Trophoblast cell (in vitro differentiated cells and primary cell): ENCODE measurements around the gene DAO.

Experiments used
- DNase-seq, 2 donors: peaks; one replicate each; pipeline ENCODE4 v3.0.0-alpha.2; 2016
- H2AFZ ChIP-seq: 2 replicates; pipeline ENCODE4 v1.6.1; 2013; ENCODE audit warnings: low read length, moderate library complexity, mild to moderate bottlenecking; ENCODE audit not compliant: insufficient read depth, poor library complexity
- H2AK5ac ChIP-seq: 2 replicates; pipeline ENCODE4 v1.6.1; 2013; ENCODE audit warnings: mild to moderate bottlenecking, low read length
- H2BK120ac ChIP-seq: 2 replicates; pipeline ENCODE4 v1.6.1; 2013; ENCODE audit warnings: low read length, mild to moderate bottlenecking, moderate library complexity; ENCODE audit not compliant: insufficient read depth, poor library complexity
- H2BK12ac ChIP-seq: 2 replicates; pipeline ENCODE4 v1.6.1; 2013; ENCODE audit warnings: mild to moderate bottlenecking, low read length, moderate library complexity
- H2BK5ac ChIP-seq: 2 replicates; pipeline ENCODE4 v1.6.1; 2013; ENCODE audit warnings: low read length, low read depth, moderate library complexity, mild to moderate bottlenecking; ENCODE audit not compliant: poor library complexity
- H3K14ac ChIP-seq: 2 replicates; pipeline ENCODE4 v1.6.1; 2013; ENCODE audit warnings: mild to moderate bottlenecking, low read length
- H3K18ac ChIP-seq: 2 replicates; pipeline ENCODE4 v1.6.1; 2013; ENCODE audit warnings: mild to moderate bottlenecking, low read length
- H3K23ac ChIP-seq: 2 replicates; pipeline ENCODE4 v1.6.1; 2013; ENCODE audit warnings: low read length
- H3K27ac ChIP-seq: 2 replicates; pipeline ENCODE4 v1.5.1; 2013; ENCODE audit warnings: low read depth, mild to moderate bottlenecking, inconsistent platforms, low read length, moderate library complexity
- H3K27me3 ChIP-seq: 2 replicates; pipeline ENCODE4 v1.6.1; 2013; ENCODE audit warnings: inconsistent platforms, mild to moderate bottlenecking, low read length, moderate library complexity; ENCODE audit not compliant: insufficient read depth
- H3K36me3 ChIP-seq, 2 experiments: 1 replicate in 1 of 2; 2 replicates in 1 of 2; pipeline ENCODE4 v1.6.1; 2013; ENCODE audit warnings: low read length in 2 of 2, mild to moderate bottlenecking in 2 of 2, moderate library complexity in 1 of 2; ENCODE audit not compliant: insufficient read depth in 2 of 2, control insufficient read depth in 1 of 2
- H3K4ac ChIP-seq: 2 replicates; pipeline ENCODE4 v1.6.1; 2013; ENCODE audit warnings: low read depth, mild to moderate bottlenecking, low read length, moderate library complexity
- H3K4me1 ChIP-seq, 2 experiments: 1 replicate in 1 of 2; 2 replicates in 1 of 2; pipeline ENCODE4 v1.6.1; 2013; ENCODE audit warnings: low read length in 2 of 2, mild to moderate bottlenecking in 2 of 2, moderate library complexity in 1 of 2; ENCODE audit not compliant: insufficient read depth in 2 of 2, control insufficient read depth in 1 of 2
- H3K4me2 ChIP-seq: 2 replicates; pipeline ENCODE4 v1.6.1; 2013; ENCODE audit warnings: inconsistent platforms, mild to moderate bottlenecking, low read length, moderate library complexity
- H3K4me3 ChIP-seq: 2 replicates; pipeline ENCODE4 v1.5.1; 2013; ENCODE audit warnings: mild to moderate bottlenecking, low read depth, low read length, inconsistent platforms
- H3K79me1 ChIP-seq: one replicate; pipeline ENCODE4 v1.6.1; 2013; ENCODE audit warnings: low read length
- H3K79me2 ChIP-seq: 2 replicates; pipeline ENCODE4 v1.6.1; 2013; ENCODE audit warnings: low read length, mild to moderate bottlenecking; ENCODE audit not compliant: control insufficient read depth, insufficient read depth, poor library complexity
- H3K9ac ChIP-seq: 2 replicates; pipeline ENCODE4 v1.6.1; 2013; ENCODE audit warnings: mild to moderate bottlenecking, low read length
- H3K9me3 ChIP-seq: 2 replicates; pipeline ENCODE4 v1.6.1; 2013; ENCODE audit warnings: low read depth, mild to moderate bottlenecking, control low read depth, inconsistent platforms, low read length; ENCODE audit not compliant: insufficient read depth
- H4K12ac ChIP-seq: 2 replicates; pipeline ENCODE4 v1.6.1; 2013; ENCODE audit warnings: low read depth, mild to moderate bottlenecking, low read length, moderate library complexity
- H4K8ac ChIP-seq: 2 replicates; pipeline ENCODE4 v1.6.1; 2013; ENCODE audit warnings: low read depth, mild to moderate bottlenecking, low read length, moderate library complexity
- H4K91ac ChIP-seq: one replicate; pipeline ENCODE4 v1.6.1; 2013; ENCODE audit warnings: low read depth, mild to moderate bottlenecking, low read length, moderate library complexity
- WGBS: extraction: QIAGEN DNeasy Blood & Tissue Kit; methylation state at CpG from one replicate; pipeline ENCODE4 v1.1.7; 2013; ENCODE audit warnings: missing lambda C conversion rate; ENCODE audit not compliant: insufficient read length, insufficient coverage; ENCODE audit errors: extremely low coverage; 5-methylcytosine and 5-hydroxymethylcytosine counted together

The DAO gene

GRCh38 chr12:108845696-108846095 is 34.2 kb upstream of the DAO start:
- H3K23ac ChIP-seq: no peak overlapping the region
- no peak overlapping the region for H2AK5ac ChIP-seq
- H4K8ac ChIP-seq: no peak overlapping the region
- H4K12ac ChIP-seq: no peak overlapping the region
- no peak overlapping the region for H3K4me3 ChIP-seq
- H3K4me1 ChIP-seq: peaks cover 12 to 37% of the 10 kb centered on the region in 2 experiments
- peaks cover 7% of the 10 kb centered on the region for H3K79me1 ChIP-seq
- WGBS: no CpG with 5 or more reads among the region's 2 CpGs
- no peak overlapping the region for H3K27ac ChIP-seq
- H2BK5ac ChIP-seq: no peak overlapping the region
- peak overlapping the region; percentile 52 for H3K4ac ChIP-seq
- no peaks in the 10 kb centered on the region for H3K27me3 ChIP-seq
- H4K91ac ChIP-seq: no peak overlapping the region
- no peak overlapping the region for H3K4me2 ChIP-seq
- H3K36me3 ChIP-seq: peaks cover 44 to 61% of the 10 kb centered on the region in 2 experiments
- peaks cover 6% of the 10 kb centered on the region for H3K79me2 ChIP-seq
- H3K9ac ChIP-seq: no peak overlapping the region
- H3K18ac ChIP-seq: peak overlapping the region; percentile 74
- no peak for DNase-seq
- no peak overlapping the region for H2BK12ac ChIP-seq
- H2BK120ac ChIP-seq: no peak overlapping the region
- peaks cover 4% of the 10 kb centered on the region for H3K9me3 ChIP-seq
- H2AFZ ChIP-seq: no peak overlapping the region
- no peak overlapping the region for H3K14ac ChIP-seq

DNA sequence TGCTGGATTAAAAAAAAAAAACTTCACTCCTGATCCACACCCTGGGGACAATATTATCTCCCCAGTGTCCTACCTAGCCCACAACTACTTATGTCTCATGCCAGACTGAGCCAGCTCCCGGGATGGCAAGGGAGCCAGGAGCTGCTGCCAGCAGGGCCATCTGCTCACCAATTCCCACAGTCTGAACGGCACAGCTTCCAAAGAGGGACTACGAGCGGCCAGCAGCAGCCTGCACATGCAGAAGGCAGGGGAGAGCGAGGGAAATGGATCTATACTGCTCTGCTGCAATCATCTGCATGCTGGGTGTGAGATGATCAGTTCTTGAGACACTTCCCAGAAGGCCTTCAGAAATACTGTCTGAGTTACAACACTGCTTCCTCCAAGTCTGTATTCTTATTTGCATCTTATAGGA is 33.6 kb upstream of the DAO start:
- Histone ChIP-seq H3K23ac (no peak overlapping the region), H2AFZ (no peak overlapping the region), H3K14ac (no peak overlapping the region), H3K9ac (no peak overlapping the region), H3K4me1 (peaks cover 12 to 37% of the 10 kb centered on the region in 2 experiments), H2AK5ac (no peak overlapping the region), H3K9me3 (peaks cover 4% of the 10 kb centered on the region), H3K27ac (no peak overlapping the region), H3K4me2 (no peak overlapping the region), H3K79me1 (peaks cover 7% of the 10 kb centered on the region), H3K27me3 (no peaks in the 10 kb centered on the region), H3K36me3 (peaks cover 46 to 60% of the 10 kb centered on the region in 2 experiments), H3K4ac (peak overlapping the region; percentile 35), H2BK5ac (no peak overlapping the region), H2BK12ac (no peak overlapping the region), H3K18ac (peak overlapping the region; percentile 12), H2BK120ac (no peak overlapping the region), H3K4me3 (no peak overlapping the region), H4K12ac (no peak overlapping the region), H3K79me2 (peaks cover 9% of the 10 kb centered on the region), H4K91ac (no peak overlapping the region), H4K8ac (no peak overlapping the region)
- no CpG with 5 or more reads among the region's 5 CpGs for WGBS
- no peak for DNase-seq

DNA sequence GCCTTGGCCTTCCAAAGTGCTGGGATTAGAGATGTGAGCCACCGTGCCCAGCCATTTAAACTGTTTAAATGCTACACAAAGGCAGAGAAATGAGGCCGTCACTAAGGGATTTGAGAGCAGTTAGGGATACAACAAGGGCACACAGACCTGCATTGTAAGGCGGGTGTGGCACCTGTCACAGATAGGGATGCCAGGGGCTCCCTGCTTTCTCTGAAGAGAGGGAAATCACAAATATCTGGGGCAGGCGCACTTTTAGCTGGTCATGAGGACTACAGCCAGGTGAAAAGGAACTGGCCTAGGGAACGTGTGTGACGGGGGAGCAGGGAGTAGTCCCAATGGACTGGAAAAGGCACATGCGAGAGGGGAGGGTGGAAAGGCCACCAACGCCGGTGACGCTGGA is 32.2 kb upstream of the DAO start:
- Histone ChIP-seq H3K4ac (no peak overlapping the region), H3K36me3 (peaks cover 48 to 61% of the 10 kb centered on the region in 2 experiments), H2BK120ac (no peak overlapping the region), H3K79me2 (peaks cover 8% of the 10 kb centered on the region), H2BK12ac (no peak overlapping the region), H2AK5ac (no peak overlapping the region), H3K27ac (peak overlapping the region; percentile 5), H4K12ac (no peak overlapping the region), H3K9ac (no peak overlapping the region), H4K8ac (no peak overlapping the region), H2BK5ac (no peak overlapping the region), H3K4me2 (no peak overlapping the region), H3K79me1 (peaks cover 3% of the 10 kb centered on the region), H3K27me3 (no peaks in the 10 kb centered on the region), H3K9me3 (peaks cover 4% of the 10 kb centered on the region), H3K14ac (no peak overlapping the region), H4K91ac (no peak overlapping the region), H3K4me1 (peaks cover 7 to 33% of the 10 kb centered on the region in 2 experiments), H3K4me3 (no peak overlapping the region), H2AFZ (no peak overlapping the region), H3K18ac (no peak overlapping the region), H3K23ac (no peak overlapping the region)
- no peak for DNase-seq
- WGBS: no CpG with 5 or more reads among the region's 10 CpGs

DNA sequence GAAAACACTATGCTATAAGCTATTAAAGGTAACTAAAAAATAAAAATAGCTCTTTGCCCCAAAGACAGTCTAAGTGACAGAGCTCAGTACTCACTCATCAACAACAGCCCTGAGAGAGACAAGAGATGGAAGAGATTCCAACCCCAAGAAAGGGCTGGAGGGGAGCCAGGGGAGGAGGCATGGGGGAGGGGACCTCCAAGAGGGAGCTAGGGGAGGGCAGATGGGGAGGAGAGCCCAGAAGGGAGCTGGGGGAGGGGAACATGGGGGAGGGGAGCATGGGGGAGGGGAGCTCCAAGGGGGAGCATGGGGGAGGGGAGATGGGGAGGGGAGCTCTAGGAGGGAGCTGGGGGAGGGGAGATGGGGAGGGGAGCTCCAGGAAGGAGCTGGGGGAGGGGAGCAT is 30.2 kb upstream of the DAO start:
- Histone ChIP-seq H4K8ac (no peak overlapping the region), H3K14ac (no peak overlapping the region), H2AK5ac (no peak overlapping the region), H3K79me1 (peaks cover 12% of the 10 kb centered on the region), H3K9me3 (peaks cover 4% of the 10 kb centered on the region), H2BK12ac (no peak overlapping the region), H2BK5ac (no peak overlapping the region), H3K4me1 (peaks cover 20 to 36% of the 10 kb centered on the region in 2 experiments), H3K79me2 (peaks cover 20% of the 10 kb centered on the region), H3K23ac (no peak overlapping the region), H3K27me3 (no peaks in the 10 kb centered on the region), H2AFZ (no peak overlapping the region), H3K4me3 (no peak overlapping the region), H4K91ac (no peak overlapping the region), H3K4ac (no peak overlapping the region), H3K9ac (no peak overlapping the region), H3K4me2 (no peak overlapping the region), H3K27ac (no peak overlapping the region), H2BK120ac (no peak overlapping the region), H3K36me3 (peaks cover 51 to 56% of the 10 kb centered on the region in 2 experiments), H3K18ac (no peak overlapping the region), H4K12ac (no peak overlapping the region)
- no peak for DNase-seq
